NCI-H1694 treated with DMSO at 0.1 percent for 48 hours (cell line): Measurements from ENCODE around the gene PHC1.
"Not testable (repeated sequence)": the region's sequence is repeated elsewhere in the genome, so short reads cannot be mapped to it uniquely, and the experiment has no call there.

Experiments used
- DNase-seq: peaks from one replicate; lab custom pipeline; 2025; lab: John Stamatoyannopoulos, UW

PHC1 gene

DNA sequence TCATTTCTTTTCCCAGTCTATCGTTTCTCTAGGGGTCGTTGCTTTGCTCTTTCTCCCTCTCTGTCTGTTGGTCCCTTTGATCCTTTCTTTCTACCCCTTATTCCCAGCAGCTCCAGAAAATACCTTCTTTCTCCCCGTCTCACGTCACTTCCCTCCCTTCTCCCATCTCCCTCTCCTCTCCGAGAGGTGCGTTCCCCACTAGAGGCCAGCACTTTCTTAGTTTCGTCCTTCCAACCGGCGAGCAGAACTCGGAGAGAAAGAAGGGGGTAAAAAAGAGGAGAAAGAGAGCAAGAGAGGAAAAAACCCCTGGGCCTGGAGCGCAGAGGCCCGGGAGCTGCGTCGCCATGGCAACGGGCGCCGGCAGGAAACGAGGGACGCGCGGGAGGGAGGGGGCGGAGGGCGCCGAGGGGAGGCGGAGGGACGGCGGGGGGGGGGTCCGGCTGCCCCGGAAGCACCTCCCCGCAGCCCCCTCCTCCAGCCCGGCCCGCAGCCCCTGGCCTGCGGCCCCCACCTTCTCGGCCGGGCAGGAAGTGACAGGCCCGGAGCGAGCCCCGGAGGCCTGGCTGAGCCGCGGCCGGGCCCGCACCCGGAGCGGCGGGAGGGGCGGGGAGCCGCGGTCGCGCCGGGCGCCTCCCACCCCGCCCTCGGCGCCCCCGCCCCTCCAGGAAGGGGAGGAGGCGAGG, at the start of gene PHC1:
PHC1 (plus strand) TSS at position 477 of the 683 bp plus-strand sequence. CDS start 3,169 bp downstream, outside the sequence.
- DNase-seq = peak; percentile 45

- DNase-seq = no peak
Measured at GRCh38 chr12:8866429-8866828, 47.9 kb upstream of the PHC1 start.

GRCh38 chr12:8867009-8867408, 47.3 kb upstream of the PHC1 start:
- no peak for DNase-seq

DNA sequence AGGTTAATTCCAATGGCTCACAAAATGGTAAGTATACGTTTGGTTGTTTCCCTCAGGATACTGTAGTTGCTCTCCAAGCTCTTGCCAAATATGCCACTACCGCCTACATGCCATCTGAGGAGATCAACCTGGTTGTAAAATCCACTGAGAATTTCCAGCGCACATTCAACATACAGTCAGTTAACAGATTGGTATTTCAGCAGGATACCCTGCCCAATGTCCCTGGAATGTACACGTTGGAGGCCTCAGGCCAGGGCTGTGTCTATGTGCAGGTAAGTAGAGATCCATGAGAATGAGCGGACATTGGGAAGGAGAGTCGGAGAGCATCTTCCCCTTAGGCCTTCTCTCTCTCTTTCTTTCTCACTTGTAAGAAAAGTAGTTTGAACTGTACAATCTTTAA, 46.5 kb upstream of the PHC1 start:
- DNase-seq = no peak

GRCh38 chr12:8870586-8870985, 43.7 kb upstream of the PHC1 start:
- DNase-seq = no peak

GRCh38 chr12:8871068-8871467, 43.2 kb upstream of the PHC1 start:
- no peak for DNase-seq

DNA sequence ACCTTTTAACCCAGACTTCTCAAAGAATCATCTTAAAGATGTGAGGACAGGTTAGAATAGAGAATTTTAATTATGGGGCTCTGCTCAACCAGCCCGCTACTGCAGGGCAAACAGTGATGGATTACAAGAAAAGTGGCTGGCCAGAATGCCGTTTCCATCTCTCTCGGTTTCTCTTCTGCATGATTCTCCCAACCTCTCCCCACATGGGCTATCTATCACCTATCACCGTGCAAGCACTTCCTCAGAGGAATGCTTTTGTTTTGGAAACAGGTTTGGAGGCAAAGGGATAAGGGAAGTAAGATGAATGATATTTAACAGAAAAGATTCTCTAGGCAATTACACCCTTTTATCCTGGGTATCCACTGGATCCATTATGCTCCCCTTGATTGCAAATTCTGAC, 37.4 kb upstream of the PHC1 start:
- no peak for DNase-seq

- no peak for DNase-seq
Measured at GRCh38 chr12:8886502-8887284, 27.6 kb upstream of the PHC1 start.

- DNase-seq = no peak
Measured at GRCh38 chr12:8887285-8887715, 27.0 kb upstream of the PHC1 start.

DNA sequence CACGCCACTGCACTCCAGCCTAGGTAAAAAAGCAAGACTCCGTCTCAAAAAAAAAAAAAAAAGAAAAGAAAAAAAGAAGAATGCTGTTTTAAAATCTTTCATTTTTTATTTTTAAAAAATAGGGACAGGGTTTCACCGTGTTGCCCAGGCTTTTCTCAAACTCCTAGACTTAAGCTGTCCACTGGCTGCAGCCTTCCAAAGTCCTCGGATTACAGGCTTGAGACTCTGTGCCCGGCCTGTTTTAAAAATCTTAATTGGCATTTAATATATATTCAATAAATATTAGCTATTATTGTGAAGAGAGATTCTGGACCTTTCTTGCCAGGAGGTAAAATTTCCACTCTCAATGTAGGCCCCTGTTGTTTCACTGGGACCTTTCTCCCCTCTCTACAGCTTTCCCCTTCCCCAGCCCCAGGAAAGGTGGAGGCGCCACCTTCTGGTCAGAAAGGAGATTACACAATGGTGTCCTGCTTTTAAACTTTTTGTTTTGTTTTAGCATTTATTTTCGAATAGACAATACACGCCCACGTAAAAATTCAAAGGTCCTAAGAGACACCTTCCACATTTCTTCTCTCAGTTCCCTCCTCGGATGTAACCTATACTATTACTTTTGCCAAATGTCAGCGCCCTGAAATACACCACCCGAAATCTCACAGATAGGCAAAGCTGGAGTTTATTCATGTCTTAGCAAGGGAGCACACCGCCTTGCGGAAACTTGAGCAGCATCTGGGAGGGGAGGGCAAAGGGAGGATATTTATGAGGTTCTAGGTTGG, 23.8 kb upstream of the PHC1 start:
- peak; percentile 27 for DNase-seq

DNA sequence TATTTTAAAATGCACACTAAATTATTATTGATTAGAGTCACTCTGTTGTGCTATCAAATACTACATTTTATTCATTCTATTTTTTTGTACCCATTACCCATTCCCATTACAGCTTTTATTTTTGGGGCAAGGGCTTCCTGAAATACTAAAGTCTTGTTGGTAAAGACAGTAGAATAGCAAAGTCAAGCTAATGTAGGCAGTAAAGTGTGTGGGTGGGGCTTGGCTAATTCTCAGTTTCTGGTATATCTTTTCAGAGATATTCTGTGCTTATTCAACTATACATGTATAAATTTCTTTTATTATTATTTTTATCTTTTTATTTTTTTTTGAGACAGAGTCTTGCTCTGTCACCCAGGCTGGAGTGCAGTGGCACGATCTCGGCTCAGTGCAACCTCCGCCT, 22.3 kb upstream of the PHC1 start:
- DNase-seq = no peak

GRCh38 chr12:8894378-8894777, 19.9 kb upstream of the PHC1 start:
- no peak for DNase-seq

DNA sequence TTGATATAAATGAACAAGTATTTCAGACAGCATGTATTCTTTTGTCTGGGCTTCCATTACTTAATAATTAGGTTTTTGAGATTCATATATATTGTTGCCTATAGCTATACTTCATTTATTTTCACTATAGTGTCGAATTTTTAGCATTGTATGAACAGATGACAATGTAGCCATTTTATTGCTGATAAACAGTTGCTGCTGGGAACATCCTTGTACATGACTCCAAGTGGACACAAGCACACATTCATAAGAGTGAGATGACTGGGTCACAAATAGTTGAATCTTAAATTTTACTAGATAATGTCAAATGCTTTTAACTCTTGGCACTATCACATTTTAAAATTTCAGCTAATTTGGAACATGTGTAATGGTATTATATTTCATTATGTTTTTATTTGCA, 19.3 kb upstream of the PHC1 start:
- no peak for DNase-seq

DNA sequence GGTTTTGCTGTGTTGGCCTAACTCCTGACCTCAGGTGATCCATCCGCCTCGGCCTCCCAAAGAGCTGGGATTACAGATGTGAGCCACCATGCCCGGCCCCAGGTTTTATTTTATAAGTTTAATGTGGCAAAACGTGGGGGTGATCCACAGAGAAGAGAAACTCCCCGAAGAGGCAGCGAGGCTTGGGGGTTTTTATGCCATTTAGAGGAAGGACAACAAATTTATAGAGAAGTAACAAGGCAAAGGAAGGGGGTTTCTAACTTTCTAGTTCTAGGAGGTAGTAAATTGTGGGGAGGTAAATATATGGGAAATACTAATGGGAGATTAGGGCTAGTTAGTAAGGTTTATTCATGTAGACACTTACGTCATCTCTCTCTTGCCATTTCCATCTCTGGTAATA, 17.2 kb upstream of the PHC1 start:
- DNase-seq = no peak

DNA sequence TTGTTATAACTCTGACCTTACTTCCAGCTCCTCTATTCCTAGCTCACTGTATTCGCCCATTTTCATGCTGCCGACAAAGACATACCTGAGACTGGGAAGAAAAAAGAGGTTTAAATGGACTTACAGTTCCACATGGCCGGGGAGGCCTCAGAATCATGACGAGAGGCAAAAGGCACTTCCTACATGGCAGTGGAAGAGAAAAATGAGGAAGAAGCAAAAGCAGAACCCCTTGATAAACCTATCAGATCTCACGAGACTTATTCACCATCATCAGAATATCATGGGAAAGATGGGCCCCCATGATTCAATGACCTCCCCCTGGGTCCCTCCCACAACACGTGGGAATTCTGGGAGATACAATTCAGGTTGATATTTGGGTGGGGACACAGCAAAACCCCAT, 14.5 kb upstream of the PHC1 start:
- DNase-seq = no peak

DNA sequence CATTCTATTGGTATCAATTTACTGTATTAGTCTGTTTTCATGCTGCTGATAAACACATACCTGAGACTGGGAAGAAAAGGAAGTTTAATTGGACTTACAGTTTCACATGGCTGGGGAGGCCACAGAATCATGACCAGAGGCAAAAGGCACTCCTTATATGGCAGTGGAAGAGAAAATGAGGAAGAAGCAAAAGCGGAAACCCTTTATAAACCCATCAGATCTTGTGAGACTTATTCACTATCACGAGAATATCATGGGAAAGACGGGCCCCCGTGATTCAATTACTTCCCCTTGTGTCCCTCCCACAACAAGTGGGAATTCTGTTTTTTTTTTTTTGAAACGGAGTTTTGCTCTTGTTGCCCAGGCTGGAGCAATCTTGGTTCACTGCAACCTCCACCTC, 11.6 kb upstream of the PHC1 start:
- not testable (repeated sequence) for DNase-seq

DNA sequence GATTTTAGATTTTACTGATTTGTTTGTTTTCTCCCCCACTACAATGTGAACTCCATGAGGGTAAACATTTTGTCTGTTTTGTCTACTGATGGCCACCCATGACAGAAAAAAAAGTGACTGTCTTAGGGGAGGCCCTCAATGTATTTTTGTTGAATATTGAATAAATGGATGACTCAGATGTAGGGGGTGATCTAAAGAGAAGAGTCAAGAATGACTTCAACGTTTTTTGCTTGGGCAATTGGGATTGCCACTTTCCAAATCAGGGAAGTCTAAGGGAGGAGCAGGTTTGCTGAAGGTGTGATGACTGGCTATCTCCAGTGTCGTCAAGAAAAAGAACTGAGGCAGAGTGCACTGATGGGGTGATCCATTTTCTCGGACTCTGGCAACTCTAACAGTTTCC, 10.7 kb upstream of the PHC1 start:
- DNase-seq = no peak

GRCh38 chr12:8904665-8905064, 9.6 kb upstream of the PHC1 start:
- DNase-seq = no peak

DNA sequence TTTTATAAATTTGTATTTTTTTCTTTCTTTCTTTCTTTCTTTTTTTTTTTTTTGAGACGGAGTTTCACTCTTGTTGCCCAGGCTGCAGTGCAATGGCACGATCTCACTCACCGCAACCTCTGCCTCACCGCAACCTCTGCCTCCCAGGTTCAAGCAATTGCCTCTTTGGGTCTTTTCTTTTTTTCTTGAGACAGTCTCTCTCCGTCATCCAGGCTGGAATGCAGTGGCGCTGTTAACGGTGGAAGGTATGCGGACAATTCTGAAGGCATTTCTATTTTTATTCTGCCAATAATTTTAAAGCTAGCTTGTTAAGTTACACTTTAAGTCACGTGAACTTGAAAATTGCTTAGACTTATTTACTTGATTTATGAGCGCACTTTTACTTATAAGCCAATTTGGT, 8.8 kb upstream of the PHC1 start:
- no peak for DNase-seq

GRCh38 chr12:8906266-8907180, 7.8 kb upstream of the PHC1 start:
- DNase-seq = no peak

DNA sequence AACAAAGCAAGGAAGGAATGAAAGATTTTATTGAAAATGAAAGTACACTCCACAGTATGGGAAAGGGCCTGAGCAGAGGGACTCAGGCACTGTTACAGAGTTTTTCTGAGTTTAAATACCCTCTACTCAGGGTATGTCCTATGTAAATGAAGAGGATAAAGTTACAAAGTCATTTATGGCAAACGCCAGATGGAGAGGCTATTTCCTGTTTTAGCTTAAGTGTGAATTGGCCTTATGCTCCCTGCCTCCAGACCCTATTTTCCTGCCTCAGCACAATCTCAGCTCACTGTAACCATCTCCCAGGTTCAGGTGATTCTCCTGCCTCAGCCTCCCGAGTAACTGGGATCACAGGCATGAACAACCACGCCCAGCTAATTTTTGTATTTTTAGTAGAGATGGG, 6.8 kb upstream of the PHC1 start:
- DNase-seq = no peak

GRCh38 chr12:8909752-8910151, 4.6 kb upstream of the PHC1 start:
- no peak for DNase-seq
